GM21619 (cell line): Measurements from ENCODE around the gene POLR1B.
"Not testable (repeated sequence)": the region's sequence is repeated elsewhere in the genome, so short reads cannot be mapped to it uniquely, and the experiment has no call there.

Experiments used
- ATAC-seq: cut with Tn5 transposase; IDR thresholded peaks from one replicate; pipeline ENCODE4 v1.9.1; 2021; ENCODE audit not compliant: unreplicated experiment

The POLR1B gene, protein sequence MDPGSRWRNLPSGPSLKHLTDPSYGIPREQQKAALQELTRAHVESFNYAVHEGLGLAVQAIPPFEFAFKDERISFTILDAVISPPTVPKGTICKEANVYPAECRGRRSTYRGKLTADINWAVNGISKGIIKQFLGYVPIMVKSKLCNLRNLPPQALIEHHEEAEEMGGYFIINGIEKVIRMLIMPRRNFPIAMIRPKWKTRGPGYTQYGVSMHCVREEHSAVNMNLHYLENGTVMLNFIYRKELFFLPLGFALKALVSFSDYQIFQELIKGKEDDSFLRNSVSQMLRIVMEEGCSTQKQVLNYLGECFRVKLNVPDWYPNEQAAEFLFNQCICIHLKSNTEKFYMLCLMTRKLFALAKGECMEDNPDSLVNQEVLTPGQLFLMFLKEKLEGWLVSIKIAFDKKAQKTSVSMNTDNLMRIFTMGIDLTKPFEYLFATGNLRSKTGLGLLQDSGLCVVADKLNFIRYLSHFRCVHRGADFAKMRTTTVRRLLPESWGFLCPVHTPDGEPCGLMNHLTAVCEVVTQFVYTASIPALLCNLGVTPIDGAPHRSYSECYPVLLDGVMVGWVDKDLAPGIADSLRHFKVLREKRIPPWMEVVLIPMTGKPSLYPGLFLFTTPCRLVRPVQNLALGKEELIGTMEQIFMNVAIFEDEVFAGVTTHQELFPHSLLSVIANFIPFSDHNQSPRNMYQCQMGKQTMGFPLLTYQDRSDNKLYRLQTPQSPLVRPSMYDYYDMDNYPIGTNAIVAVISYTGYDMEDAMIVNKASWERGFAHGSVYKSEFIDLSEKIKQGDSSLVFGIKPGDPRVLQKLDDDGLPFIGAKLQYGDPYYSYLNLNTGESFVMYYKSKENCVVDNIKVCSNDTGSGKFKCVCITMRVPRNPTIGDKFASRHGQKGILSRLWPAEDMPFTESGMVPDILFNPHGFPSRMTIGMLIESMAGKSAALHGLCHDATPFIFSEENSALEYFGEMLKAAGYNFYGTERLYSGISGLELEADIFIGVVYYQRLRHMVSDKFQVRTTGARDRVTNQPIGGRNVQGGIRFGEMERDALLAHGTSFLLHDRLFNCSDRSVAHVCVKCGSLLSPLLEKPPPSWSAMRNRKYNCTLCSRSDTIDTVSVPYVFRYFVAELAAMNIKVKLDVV

DNA sequence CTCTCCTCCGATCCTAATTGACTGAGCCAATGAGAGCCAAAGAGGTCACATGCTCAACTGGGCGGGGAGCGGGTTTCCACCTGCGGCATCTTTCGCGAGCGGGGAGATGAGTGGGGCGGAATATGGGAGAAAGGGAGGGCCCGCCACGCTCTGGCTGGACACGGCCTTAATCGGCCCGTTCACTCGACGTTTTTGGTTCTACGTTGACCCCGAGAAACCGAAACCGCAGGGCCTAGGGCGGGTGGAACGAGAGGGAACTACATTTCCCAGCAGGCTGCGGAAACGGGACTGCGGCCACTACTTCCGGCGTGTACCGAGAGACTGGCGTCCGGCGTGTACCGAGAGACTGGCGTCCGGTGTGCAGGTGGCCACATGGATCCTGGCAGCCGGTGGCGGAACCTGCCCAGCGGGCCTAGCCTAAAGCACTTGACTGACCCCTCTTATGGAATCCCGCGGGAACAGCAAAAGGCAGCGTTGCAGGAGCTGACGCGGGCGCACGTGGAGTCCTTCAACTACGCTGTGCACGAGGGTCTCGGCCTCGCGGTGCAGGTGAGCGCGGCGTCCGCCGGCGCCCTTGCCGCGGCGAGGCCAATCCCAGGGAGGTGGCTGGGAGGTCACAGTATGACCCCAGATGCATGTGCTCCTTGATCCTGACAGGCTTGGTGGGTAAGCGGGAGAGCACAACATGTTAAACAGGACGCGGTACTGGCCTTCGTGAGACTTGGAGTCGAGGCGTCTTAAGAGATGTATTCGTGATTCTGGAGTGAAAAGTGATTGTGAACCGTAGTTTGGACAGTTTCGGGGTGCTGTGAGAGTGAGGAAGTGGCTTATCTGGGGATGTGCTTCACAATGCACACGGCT lies at the start of gene POLR1B:
Gene POLR1B, plus strand, starts transcription at position 343 of the 861 bp plus-strand sequence. Its CDS starts 30 bp downstream, at position 373.
- ATAC-seq: peak; percentile 80

DNA sequence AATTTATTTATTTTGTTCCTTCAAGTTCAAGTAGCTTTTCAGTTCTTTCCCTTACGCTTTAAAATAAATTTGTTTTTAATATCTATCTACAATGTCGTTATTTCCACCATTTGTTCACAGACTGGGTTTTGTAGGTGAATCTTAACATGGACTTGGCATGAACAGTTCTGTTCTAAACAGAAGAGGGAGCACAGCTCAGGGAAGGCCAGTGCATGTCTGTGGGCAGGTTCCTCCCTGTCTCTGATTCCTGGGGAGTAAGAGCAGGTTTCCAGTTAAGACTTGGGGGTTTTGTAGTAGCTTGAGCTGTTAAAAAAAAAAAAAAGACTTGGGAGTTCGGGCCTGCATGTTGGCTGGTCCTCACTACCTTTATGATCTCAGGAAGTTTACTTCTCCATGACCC lies 49.2 kb upstream of the POLR1B start:
- no peak for ATAC-seq

DNA sequence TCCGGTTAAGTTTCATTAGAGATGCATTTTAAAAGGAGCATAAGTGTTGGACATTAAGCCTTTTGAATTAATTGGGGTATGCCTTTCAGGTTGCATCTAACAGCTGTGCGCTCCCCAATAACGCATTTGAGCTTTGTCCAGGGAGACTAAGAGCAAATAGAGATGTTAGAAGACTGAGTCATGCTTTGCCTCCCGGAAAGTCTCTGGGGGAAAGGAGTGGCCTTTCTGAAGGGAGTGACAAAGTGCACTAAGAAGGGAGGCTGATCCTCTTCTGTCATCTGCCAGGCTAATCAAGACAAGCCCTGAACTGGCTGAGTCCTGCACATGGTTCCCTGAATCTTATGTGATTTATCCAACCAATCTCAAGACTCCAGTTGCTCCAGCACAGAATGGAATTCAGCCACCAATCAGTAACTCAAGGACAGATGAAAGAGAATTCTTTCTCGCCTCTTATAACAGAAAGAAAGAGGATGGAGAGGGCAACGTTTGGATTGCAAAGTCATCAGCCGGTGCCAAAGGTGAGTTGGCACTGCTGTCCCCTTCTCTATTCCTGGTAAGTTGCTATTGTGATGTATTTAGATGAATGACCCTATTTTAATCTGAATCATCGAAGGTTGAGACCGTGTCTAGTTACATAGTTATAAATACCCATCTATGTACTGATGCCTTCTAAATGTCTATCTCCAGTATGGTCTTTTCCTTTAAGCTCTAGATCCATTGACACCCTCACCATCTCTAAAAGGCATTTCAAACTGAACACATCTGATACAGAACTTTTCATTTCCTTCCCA lies 48.2 kb upstream of the POLR1B start:
- ATAC-seq: no peak

DNA sequence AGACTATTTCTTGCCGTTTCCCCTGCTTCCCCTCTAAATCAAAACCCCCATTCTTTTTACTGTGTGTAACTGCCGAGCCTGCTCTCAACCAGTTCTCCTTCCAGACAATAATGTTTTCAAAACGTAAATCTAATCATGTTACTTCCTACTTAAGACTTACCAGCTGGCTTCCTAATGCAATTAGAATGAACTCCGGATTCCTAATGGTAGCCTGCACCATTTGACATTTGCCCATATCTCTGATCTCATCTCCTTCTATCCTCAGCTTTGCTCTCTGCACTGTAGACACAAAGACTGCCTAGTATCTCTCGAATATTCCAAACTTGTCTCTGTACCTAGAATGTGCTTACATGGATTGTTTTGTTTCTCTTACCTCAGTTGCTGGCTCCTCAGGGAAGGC lies 47.4 kb upstream of the POLR1B start:
- ATAC-seq: no peak

DNA sequence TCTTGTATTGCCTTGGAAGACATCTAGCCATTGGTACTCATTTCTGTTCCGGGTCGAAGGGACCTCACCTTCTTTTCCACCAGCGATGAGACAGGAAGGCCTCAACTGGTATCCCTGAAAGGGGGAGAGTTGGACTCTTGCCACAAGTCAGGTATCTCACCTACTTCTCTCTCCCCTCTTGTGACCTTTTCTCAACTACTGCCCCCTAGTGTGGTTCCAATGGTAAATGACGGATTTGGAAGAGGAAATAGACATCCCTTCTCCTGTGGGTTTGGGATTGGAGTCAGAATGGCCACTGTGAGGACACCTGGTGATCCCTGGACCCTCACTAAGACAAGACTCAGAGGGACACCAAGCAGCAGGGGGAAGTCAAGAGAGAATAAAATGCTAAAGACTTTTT lies 46.4 kb upstream of the POLR1B start:
- ATAC-seq: not testable (repeated sequence)

DNA sequence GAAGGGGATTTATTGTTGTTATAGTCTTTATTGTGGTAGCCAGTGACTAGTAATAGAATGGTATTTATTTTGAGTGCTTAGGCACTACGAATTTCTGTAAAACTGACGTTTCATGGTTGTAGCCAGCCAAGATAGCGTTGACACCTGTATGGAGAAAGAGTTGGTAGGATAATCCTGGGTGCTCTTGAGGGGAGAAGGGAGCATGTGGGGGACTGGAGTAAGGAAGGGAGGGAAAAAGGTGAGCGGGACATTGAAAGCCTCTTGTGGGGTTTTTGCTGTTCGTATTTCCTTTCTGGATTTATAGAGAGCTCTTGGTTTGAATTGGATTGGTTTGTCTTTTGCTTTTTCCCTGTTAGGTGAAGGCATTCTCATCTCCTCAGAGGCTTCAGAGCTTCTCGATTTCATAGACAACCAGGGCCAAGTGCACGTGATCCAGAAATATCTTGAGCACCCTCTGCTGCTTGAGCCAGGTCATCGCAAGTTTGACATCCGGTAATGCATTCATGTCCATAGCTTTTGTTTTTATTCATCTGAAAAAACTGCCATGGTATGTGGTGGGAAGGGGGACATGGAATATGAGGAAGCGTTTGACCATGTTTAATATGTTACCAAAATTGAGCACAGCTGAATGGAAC lies 41.3 kb upstream of the POLR1B start:
- peak; percentile 51 for ATAC-seq

DNA sequence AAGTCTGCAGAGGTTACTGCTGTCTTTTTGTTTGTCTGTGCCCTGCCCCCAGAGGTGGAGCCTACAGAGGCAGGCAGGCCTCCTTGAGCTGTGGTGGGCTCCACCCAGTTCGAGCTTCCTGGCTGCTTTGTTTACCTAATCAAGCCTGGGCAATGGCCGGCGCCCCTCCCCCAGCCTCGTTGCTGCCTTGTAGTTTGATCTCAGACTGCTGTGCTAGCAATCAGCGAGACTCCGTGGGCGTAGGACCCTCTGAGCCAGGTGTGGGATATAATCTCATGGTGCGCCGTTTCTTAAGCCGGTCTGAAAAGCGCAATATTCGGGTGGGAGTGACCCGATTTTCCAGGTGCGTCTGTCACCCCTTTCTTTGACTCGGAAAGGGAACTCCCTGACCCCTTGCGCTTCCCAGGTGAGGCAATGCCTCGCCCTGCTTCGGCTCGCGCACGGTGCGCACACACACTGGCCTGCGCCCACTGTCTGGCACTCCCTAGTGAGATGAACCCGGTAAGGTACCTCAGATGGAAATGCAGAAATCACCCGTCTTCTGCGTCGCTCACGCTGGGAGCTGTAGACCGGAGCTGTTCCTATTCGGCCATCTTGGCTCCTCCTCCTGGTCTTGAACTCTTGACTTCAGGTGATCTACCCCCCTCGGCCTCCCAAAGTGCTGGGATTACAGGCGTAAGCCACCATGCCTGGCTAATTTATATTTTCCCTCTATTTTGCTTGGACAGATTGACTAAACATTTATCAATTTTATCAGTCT lies 32.8 kb upstream of the POLR1B start:
- not testable (repeated sequence) for ATAC-seq

DNA sequence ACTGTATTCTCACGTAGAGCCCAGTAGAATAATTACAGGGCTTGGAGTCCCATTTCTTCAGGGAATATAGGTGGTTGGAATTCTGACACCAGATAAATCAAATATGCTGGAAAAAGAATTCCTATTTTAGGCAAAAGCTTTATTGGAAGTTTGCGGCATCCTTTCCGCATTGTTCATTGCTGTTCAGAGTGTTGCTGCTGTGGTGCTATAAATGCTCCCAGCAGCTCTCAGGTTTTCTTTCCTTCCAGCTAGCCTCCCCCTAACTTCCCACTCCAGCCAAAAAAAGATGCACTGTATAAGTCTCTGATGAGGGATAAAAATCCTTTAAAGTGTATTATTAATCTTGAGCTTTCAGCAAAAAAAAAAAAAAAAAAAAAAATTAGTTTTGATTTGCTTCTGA lies 25.5 kb upstream of the POLR1B start:
- no peak for ATAC-seq

DNA sequence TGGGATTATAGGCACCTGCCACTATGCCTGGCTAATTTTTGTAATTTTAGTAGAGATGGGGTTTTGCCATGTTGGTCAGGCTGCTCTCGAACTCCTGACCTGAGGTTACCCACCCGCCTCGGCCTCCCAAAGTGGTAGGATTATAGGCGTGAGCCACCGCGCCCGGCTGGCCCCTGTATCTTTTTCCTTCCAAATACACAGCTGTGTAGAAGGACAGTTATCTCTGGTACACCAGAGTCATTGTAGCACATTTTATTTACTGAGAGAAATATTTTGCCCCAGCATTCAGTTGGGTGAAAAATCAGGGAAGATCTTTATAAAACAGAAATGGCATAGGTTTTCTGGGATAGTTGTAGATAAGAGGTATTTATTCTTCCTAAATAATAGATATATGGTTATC lies 23.5 kb upstream of the POLR1B start:
- ATAC-seq: no peak

DNA sequence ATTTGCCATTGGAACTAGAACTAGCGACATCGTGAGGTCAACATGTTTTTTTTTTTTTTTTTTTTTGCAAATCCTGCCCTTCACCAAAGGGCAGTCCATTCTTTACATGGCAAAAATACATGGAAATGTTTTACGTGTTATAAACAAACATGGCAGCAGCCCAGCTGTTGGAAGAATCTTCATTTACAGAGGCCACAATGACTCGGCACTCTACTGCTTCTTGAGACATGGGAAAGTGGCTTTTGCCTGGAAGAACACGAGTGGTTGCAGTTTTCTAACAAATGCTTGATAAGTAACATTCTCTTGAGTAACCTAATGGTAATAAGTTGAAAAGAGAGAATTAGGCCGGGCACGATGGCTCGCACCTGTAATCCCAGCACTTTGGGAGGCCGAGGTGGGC lies 22.8 kb upstream of the POLR1B start:
- ATAC-seq: no peak

DNA sequence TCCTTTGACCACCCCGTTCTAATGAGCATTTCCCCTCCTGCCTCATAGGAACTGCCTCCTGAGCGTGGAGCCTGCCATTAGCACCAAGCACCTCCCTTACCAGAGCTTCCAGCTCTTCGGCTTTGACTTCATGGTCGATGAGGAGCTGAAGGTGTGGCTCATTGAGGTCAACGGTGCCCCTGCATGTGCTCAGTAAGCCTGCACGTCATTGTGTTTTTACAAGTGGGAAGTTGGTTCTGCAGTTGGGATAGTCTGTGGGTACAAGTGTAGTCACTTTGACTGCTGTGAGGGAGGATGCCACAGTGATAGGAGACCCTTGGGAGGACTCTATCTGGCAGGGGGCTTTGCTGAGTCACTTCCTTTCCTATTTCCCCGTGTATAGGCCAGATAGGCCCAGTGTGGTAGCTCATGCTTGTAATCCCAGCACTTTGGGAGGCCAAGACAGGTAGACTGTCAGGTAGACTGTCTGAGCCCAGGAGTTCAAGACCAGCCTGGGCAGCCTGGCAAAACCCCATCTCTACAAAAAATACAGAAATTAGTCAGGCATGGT lies 22.0 kb upstream of the POLR1B start:
- no peak for ATAC-seq

DNA sequence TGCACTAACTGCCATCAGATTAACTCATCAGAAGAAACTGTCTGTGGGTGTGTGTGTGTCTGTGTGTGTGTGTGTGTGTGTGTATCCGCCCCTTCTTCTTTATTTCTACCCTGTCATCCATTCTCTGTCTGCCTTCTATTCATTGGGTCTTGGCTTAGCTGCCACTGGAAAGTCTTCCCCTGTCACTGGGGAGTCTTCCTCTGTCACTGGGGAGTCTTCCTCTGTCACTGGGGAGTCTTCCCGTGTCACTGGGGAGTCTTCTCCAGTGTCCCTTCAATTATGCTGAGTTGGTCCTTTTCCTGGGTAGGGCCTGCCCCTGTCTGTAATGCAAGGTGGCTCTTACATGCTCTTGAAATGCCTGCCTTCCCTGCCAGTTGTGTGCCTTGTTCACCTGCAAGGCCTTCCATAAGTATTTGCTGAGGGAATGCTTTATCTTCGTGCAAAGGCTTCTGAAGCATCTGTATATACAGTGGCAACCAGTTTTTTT lies 18.9 kb upstream of the POLR1B start:
- no peak for ATAC-seq

DNA sequence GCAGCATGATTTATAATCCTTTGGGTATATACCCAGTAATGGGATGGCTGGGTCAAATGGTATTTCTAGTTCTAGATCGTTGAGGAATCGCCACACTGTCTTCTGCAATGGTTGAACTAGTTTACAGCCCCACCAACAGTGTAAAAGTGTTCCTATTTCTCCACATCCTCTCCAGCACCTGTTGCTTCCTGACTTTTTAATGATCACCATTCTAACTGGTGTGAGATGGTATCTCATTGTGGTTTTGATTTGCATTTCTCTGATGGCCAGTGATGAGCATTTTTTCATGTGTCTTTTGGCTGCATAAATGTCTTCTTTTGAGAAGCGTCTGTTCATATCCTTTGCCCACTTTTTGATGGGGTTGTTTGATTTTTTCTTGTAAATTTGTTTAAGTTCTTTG lies 18.0 kb upstream of the POLR1B start:
- ATAC-seq: not testable (repeated sequence)

DNA sequence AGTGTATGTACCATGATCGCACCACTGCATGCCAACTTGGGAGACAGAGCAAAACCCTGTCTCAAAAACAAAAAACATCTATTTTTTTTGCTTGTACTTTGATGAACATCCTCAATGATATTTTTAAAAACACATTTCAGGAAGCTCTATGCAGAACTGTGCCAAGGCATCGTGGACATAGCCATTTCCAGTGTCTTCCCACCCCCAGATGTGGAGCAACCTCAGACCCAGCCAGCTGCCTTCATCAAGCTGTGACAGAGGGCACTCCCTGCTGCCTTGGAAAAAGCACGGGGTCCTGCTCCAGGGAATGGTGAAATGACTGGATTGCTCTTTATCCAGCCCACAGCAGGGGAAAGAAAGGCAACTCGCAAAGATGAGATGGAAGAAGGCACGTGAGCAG lies 13.7 kb upstream of the POLR1B start:
- no peak for ATAC-seq

DNA sequence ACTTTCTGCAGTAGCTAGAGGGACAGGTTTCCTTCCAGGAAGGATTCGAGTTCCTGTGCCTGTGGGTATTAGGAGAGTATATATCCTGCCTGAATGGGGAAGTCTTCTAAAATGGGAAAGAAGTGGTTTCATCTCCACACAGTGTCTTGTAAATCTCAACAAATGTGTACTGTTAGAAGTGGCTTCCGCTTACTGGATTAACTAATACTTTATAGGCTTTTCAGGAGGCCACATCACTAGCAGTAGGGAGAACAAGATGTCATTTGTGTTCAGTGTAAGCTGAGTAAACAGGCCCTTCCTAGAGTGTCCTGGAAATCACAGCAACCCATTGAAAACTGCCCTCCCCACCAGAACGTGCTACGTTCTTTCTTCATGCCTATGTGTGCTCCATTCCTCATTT lies 12.5 kb upstream of the POLR1B start:
- no peak for ATAC-seq

DNA sequence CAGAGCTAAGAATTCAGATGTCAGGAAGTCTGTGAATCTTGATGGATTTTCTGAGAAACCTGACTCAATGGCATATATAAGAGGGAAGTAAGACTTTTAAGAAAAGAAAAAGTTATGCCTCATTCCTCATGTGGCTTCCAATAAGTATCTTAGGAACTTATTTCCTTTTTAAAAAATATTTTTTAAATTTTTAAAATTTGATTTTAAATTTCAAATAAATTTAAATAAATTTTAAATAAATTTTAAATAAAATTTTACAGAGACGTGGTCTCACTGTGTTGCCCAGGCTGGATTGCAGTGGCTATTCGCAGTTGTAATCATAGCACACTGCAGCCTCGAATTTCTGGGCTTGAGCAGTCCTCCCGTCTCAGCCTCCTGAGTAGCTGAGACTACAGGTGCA lies 11.5 kb upstream of the POLR1B start:
- no peak for ATAC-seq

DNA sequence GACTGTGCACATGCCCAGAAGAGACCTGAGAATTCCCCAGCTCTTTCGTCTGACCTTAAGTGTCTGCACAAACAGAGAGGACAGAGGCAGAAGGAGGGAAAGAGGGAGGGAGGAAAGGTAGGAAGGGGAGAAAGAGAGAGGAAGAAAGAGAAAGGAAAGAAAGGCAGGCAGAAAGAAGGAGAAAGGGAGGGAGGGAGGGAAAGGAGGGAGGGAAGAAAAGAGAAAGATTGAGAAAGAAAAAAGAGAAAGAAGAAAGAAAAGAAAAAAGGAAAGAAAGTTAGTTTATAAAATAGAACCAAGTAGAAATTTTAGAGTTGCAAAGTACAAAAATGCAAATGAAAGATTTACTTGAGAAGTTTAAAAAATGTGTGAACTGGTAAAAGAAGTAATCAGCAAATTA lies 7.4 kb upstream of the POLR1B start:
- ATAC-seq: no peak

DNA sequence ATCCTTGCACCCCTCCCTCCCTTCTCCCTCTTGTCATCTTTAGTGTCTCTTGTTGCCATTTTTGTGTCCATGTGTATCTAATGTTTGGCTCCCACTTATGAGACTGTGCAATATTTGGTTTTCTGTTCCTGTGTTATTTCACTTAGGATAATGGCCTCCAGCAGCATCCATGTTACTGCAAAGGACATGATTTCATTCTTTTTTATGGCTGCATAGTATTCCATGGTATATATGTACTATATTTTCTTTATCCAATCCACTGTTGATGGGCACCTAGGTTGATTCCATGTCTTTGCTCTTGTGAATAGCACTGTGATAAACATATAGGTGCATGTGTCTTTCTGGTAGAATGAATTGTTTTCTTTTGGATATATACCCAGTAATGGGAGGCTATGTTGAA lies 5.6 kb upstream of the POLR1B start:
- ATAC-seq: not testable (repeated sequence)
